Suprapubic skin (tissue), 4 donors: ENCODE results near the gene KRT81. TPM values are rescaled to one million over a fixed set of nuclear protein-coding genes. Genes with fewer than 3 reads are reported as not detected.
A peak's percentile ranks its signal among the peaks of the same experiment; 100 is the strongest.
"Not testable (repeated sequence)": the region's sequence is repeated elsewhere in the genome, so short reads cannot be mapped to it uniquely, and the experiment has no call there.

ENCODE experiments used
- DNase-seq, 2 donors: peaks; one replicate each; pipeline ENCODE4 v3.0.0-alpha.2; 2019; ENCODE audit warnings: low spot score in 2 of 2
- H3K27ac ChIP-seq: fragments of 200-600 bp; sonication (generic); one replicate; pipeline ENCODE4 v1.5.1; 2019
- H3K27me3 ChIP-seq: fragments of 200-600 bp; sonication (generic); one replicate; pipeline ENCODE4 v1.5.1; 2019
- H3K36me3 ChIP-seq: fragments of 200-600 bp; sonication (generic); one replicate; pipeline ENCODE4 v1.5.1; 2019
- H3K4me1 ChIP-seq: fragments of 200-600 bp; sonication (generic); one replicate; pipeline ENCODE4 v1.5.1; 2019
- H3K4me3 ChIP-seq: fragments of 200-600 bp; sonication (generic); one replicate; pipeline ENCODE4 v1.5.1; 2019; ENCODE audit warnings: mild to moderate bottlenecking
- H3K9me3 ChIP-seq: fragments of 200-600 bp; sonication (generic); one replicate; pipeline ENCODE4 v1.5.1; 2019
- EP300 ChIP-seq: sonication (generic); formaldehyde crosslinking; IDR thresholded peaks from one replicate; pipeline ENCODE4 v1.6.1; 2017; ENCODE audit warnings: antibody characterized with exemption
- POLR2A ChIP-seq, 2 donors: fragments of 450-650 bp; IDR thresholded peaks; one replicate each; pipeline ENCODE4 v1.6.1; 2017; ENCODE audit warnings: antibody characterized with exemption in 2 of 2, mild to moderate bottlenecking in 2 of 2, moderate library complexity in 2 of 2
- POLR2AphosphoS5 ChIP-seq, 3 donors: sonication (generic); formaldehyde crosslinking; IDR thresholded peaks; one replicate each; pipeline ENCODE4 v1.6.1; 2017; ENCODE audit warnings: antibody characterized with exemption in 3 of 3
- WGBS: methylation state at CpG from one replicate; pipeline ENCODE4 v1.1.5; 2018; 5-methylcytosine and 5-hydroxymethylcytosine counted together
- total RNA-seq, 4 donors: library from RNA; depleted of rRNA; stranded (reverse); fragments of >200 nt; gene quantifications; one replicate each; pipeline ENCODE4 v1.1.0, GENCODE V29; 2016
- TF ChIP-seq, protein P1 (sequence below), 2 donors: fragments of 200-600 bp in 1 of 2; fragments of 450-650 bp in 1 of 2; sonication (generic) in 1 of 2; IDR thresholded peaks; one replicate each; pipeline ENCODE4 v1.5.1; 2016 to 2019; ENCODE audit warnings: antibody characterized with exemption in 2 of 2, mild to moderate bottlenecking in 1 of 2, moderate library complexity in 1 of 2

The KRT81 gene
- total RNA-seq, 4 donors from 2014 or later = 0.72 to 346 (median 21.0) TPM

GRCh38 chr12:52307836-52308805 lies 16.8 kb upstream of the KRT81 start:
- TF ChIP-seq POLR2AphosphoS5 (IDR thresholded peaks at IDR 0.05) = no peak
- TF ChIP-seq, protein P1, sequence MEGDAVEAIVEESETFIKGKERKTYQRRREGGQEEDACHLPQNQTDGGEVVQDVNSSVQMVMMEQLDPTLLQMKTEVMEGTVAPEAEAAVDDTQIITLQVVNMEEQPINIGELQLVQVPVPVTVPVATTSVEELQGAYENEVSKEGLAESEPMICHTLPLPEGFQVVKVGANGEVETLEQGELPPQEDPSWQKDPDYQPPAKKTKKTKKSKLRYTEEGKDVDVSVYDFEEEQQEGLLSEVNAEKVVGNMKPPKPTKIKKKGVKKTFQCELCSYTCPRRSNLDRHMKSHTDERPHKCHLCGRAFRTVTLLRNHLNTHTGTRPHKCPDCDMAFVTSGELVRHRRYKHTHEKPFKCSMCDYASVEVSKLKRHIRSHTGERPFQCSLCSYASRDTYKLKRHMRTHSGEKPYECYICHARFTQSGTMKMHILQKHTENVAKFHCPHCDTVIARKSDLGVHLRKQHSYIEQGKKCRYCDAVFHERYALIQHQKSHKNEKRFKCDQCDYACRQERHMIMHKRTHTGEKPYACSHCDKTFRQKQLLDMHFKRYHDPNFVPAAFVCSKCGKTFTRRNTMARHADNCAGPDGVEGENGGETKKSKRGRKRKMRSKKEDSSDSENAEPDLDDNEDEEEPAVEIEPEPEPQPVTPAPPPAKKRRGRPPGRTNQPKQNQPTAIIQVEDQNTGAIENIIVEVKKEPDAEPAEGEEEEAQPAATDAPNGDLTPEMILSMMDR (IDR thresholded peaks at IDR 0.05) = peak; percentile 12 to 41
- DNase-seq = peak in 1 of 2 donors; percentile 74
- H3K27me3 ChIP-seq = peaks cover 38% of the 10 kb centered on the region
- H3K27ac ChIP-seq = peak overlapping the region; percentile 18
- H3K4me1 ChIP-seq = peaks cover 13% of the 10 kb centered on the region
- 12% methylated on average over 52 of the region's 71 CpGs for WGBS
- H3K4me3 ChIP-seq = peak overlapping the region; percentile 52
- no peaks in the 10 kb centered on the region for H3K36me3 ChIP-seq
- H3K9me3 ChIP-seq = no peaks in the 10 kb centered on the region

DNA sequence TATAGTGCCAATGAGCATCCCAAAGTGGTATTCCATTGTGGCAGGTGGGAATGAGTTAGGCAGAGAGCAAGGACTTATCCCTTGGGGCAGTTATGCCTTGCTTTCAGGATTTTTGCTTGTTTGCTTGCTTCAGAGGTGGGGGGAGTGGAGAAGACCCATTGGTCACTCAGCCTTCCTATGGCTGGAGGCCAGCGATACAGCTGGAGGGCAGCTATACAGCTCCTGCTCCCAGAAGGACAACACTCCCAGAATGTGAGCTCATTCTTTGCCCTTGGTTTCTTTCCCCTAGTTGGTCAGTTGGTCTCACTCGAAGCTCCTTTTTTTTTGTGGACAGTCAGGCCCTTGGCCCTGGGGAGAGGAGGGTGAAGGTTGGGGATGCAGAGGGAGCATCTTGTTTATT lies 15.4 kb upstream of the KRT81 start:
- H3K27ac ChIP-seq = no peak overlapping the region
- WGBS = 100% methylated on average over 2 of the region's 2 CpGs
- TF ChIP-seq POLR2A (IDR thresholded peaks at IDR 0.05) (no peak), POLR2AphosphoS5 (IDR thresholded peaks at IDR 0.05) (no peak), EP300 (no peak)
- TF ChIP-seq, protein P1 (IDR thresholded peaks at IDR 0.05) = no peak
- peaks cover 13% of the 10 kb centered on the region for H3K4me1 ChIP-seq
- H3K9me3 ChIP-seq = no peaks in the 10 kb centered on the region
- peaks cover 32% of the 10 kb centered on the region for H3K27me3 ChIP-seq
- no peaks in the 10 kb centered on the region for H3K36me3 ChIP-seq
- H3K4me3 ChIP-seq = no peak overlapping the region
- peak in 1 of 2 donors; percentile 25 for DNase-seq

GRCh38 chr12:52305921-52306705 lies 14.8 kb upstream of the KRT81 start:
- 73% methylated on average over 6 of the region's 11 CpGs for WGBS
- H3K4me3 ChIP-seq = no peak overlapping the region
- peaks cover 32% of the 10 kb centered on the region for H3K27me3 ChIP-seq
- TF ChIP-seq POLR2A (IDR thresholded peaks at IDR 0.05) (no peak), POLR2AphosphoS5 (IDR thresholded peaks at IDR 0.05) (no peak), EP300 (no peak)
- TF ChIP-seq, protein P1 (IDR thresholded peaks at IDR 0.05) = no peak
- peaks cover 13% of the 10 kb centered on the region for H3K4me1 ChIP-seq
- no peak overlapping the region for H3K27ac ChIP-seq
- H3K36me3 ChIP-seq = no peaks in the 10 kb centered on the region
- H3K9me3 ChIP-seq = no peaks in the 10 kb centered on the region
- peak in 1 of 2 donors; percentile 38 for DNase-seq

GRCh38 chr12:52304941-52305411 lies 13.6 kb upstream of the KRT81 start:
- Histone ChIP-seq H3K27me3 (peaks cover 30% of the 10 kb centered on the region), H3K4me1 (peaks cover 13% of the 10 kb centered on the region)
- not testable (repeated sequence) for H3K27ac ChIP-seq, H3K9me3 ChIP-seq, H3K4me3 ChIP-seq, H3K36me3 ChIP-seq
- DNase-seq = peak in 1 of 2 donors; percentile 57
- WGBS = 82% methylated on average over 14 of the region's 15 CpGs

- no CpG with 5 or more reads among the region's 5 CpGs for WGBS
- not testable (repeated sequence) for H3K4me3 ChIP-seq
Observed at GRCh38 chr12:52302242-52302914, 11.0 kb upstream of the KRT81 start.

GRCh38 chr12:52301721-52302120 lies 10.4 kb upstream of the KRT81 start:
- H3K36me3 ChIP-seq = not testable (repeated sequence)
- DNase-seq = peak in 1 of 2 donors; percentile 27

More at GRCh38 chr12:52302242-52302914, 11.0 kb upstream of the KRT81 start:
- H3K27me3 ChIP-seq, DNase-seq, H3K9me3 ChIP-seq, H3K27ac ChIP-seq, H3K4me1 ChIP-seq, H3K36me3 ChIP-seq: not testable (repeated sequence)

More at GRCh38 chr12:52301721-52302120, 10.4 kb upstream of the KRT81 start:
- H3K27ac ChIP-seq, H3K4me3 ChIP-seq, H3K27me3 ChIP-seq, H3K9me3 ChIP-seq, H3K4me1 ChIP-seq: not testable (repeated sequence)
- WGBS = 84% methylated on average over 22 of the region's 31 CpGs
